Fibroblast of lung (primary cell): ENCODE data around the gene AKAP6. TPM values are rescaled to one million over a fixed set of nuclear protein-coding genes. Genes with fewer than 3 reads are reported as not detected.
A peak's percentile ranks its signal among the peaks of the same experiment; 100 is the strongest.

Experiments used
- DNase-seq, 2 donors: peaks; one replicate each; pipeline versions ENCODE4 v3.0.0 to v3.0.0-alpha.2; 2010; ENCODE audit warnings: low read depth in 2 of 2
- H2AFZ ChIP-seq: 2 replicates; pipeline ENCODE4 v1.5.1; 2012; ENCODE audit warnings: low read length, control low read depth, inconsistent platforms
- H3K27ac ChIP-seq: 2 replicates; pipeline ENCODE4 v1.5.1; 2011; ENCODE audit warnings: low read length, control low read depth; ENCODE audit not compliant: insufficient read depth
- H3K27me3 ChIP-seq: 2 replicates; pipeline ENCODE4 v1.5.1; 2011; ENCODE audit warnings: mild to moderate bottlenecking, low read length; ENCODE audit not compliant: control insufficient read depth, insufficient read depth
- H3K36me3 ChIP-seq: 2 replicates; pipeline ENCODE4 v1.5.1; 2011; ENCODE audit warnings: low read length; ENCODE audit not compliant: control insufficient read depth, insufficient read depth
- H3K4me1 ChIP-seq: 2 replicates; pipeline ENCODE4 v1.5.1; 2011; ENCODE audit warnings: low read length; ENCODE audit not compliant: control insufficient read depth, insufficient read depth; ENCODE audit errors: extremely low read depth
- H3K4me2 ChIP-seq: 2 replicates; pipeline ENCODE4 v1.5.1; 2011; ENCODE audit warnings: low read length, control low read depth; ENCODE audit not compliant: insufficient read depth; ENCODE audit errors: extremely low read depth
- H3K4me3 ChIP-seq, 4 experiments: fragments of 200-600 bp in 1 of 4; sonication (generic) in 1 of 4; replicated peaks in 1 of 4; 2 replicates each; pipeline ENCODE4 v1.5.1; 2011 to 2016; ENCODE audit warnings: low read length in 4 of 4, low read depth in 3 of 4, mild to moderate bottlenecking in 3 of 4, control low read depth in 2 of 4, inconsistent platforms in 1 of 4, mixed read lengths in 1 of 4; ENCODE audit not compliant: insufficient read depth in 1 of 4; ENCODE audit errors: control extremely low read depth in 1 of 4
- H3K79me2 ChIP-seq: 2 replicates; pipeline ENCODE4 v1.5.1; 2012; ENCODE audit warnings: mild to moderate bottlenecking, low read length, inconsistent platforms; ENCODE audit not compliant: control insufficient read depth, insufficient read depth
- H3K9ac ChIP-seq: 2 replicates; pipeline ENCODE4 v1.5.1; 2011; ENCODE audit warnings: mild to moderate bottlenecking, low read length, control low read depth; ENCODE audit not compliant: insufficient read depth
- H3K9me3 ChIP-seq: 2 replicates; pipeline ENCODE4 v1.5.1; 2012; ENCODE audit warnings: low read depth, low read length; ENCODE audit not compliant: control insufficient read depth, insufficient read depth
- H4K20me1 ChIP-seq: 2 replicates; pipeline ENCODE4 v1.5.1; 2011; ENCODE audit warnings: low read length; ENCODE audit not compliant: control insufficient read depth, insufficient read depth; ENCODE audit errors: extremely low read depth
- CTCF ChIP-seq, 2 donors: IDR thresholded peaks in 1 of 2; conservative IDR thresholded peaks in 1 of 2; 1 replicate in 1 of 2; 2 replicates in 1 of 2; pipeline ENCODE4 v1.5.1; 2011 to 2012; ENCODE audit warnings: low read length in 2 of 2, control low read depth in 1 of 2, inconsistent platforms in 1 of 2, low read depth in 1 of 2, mild to moderate bottlenecking in 1 of 2
- EZH2 ChIP-seq: IDR thresholded peaks from 2 replicates; pipeline ENCODE4 v1.5.1; 2012; ENCODE audit warnings: low read length, control low read depth, mild to moderate bottlenecking; ENCODE audit errors: missing control alignments
- polyA plus RNA-seq, 2 donors: library from polyadenylated mRNA; depleted of rRNA in 1 of 2; stranded (reverse) in 1 of 2; unstranded in 1 of 2; fragments of >200 nt; gene quantifications; 2 replicates each; pipeline ENCODE4 v1.2.1, GENCODE V29; 2011 to 2012; ENCODE audit warnings: missing spikeins in 1 of 2
- total RNA-seq: library from RNA; depleted of rRNA; stranded (reverse); fragments of >200 nt; gene quantifications from 2 replicates; pipeline ENCODE4 v1.2.1, GENCODE V29; 2014

The AKAP6 gene
- total and polyA plus RNA-seq, 2 donors (not counting 1 experiment from before 2014, with no cell fraction given): 3.3 to 10.9 TPM

GRCh38 chr14:32366256-32366879, 37.3 kb downstream of the AKAP6 start:
- no peaks in the 10 kb centered on the region for H3K27me3 ChIP-seq
- H3K4me3 ChIP-seq: no peak overlapping the region
- no peak overlapping the region for H3K9ac ChIP-seq
- peak; percentile 31 to 67 for DNase-seq
- no peaks in the 10 kb centered on the region for H3K79me2 ChIP-seq
- peaks cover 3% of the 10 kb centered on the region for H3K4me1 ChIP-seq
- H2AFZ ChIP-seq: no peak overlapping the region
- H3K4me2 ChIP-seq: no peak overlapping the region
- no peak overlapping the region for H3K27ac ChIP-seq
- H3K36me3 ChIP-seq: no peaks in the 10 kb centered on the region
- TF ChIP-seq EZH2 (no peak), CTCF (conservative IDR thresholded peaks at IDR 0.05 in 1 of 2, IDR thresholded peaks at IDR 0.05 in 1 of 2; ENCODE audit: low read depth in 1 of 2, low read length in 2 of 2) (peak; percentile 6 to 10)
- H4K20me1 ChIP-seq: no peaks in the 10 kb centered on the region
- H3K9me3 ChIP-seq: no peaks in the 10 kb centered on the region

GRCh38 chr14:32366986-32367385, 37.9 kb downstream of the AKAP6 start:
- no peaks in the 10 kb centered on the region for H3K79me2 ChIP-seq
- H3K36me3 ChIP-seq: no peaks in the 10 kb centered on the region
- no peak overlapping the region for H2AFZ ChIP-seq
- DNase-seq: peak in 1 of 2 donors; percentile 58
- H3K4me2 ChIP-seq: no peak overlapping the region
- TF ChIP-seq CTCF (conservative IDR thresholded peaks at IDR 0.05 in 1 of 2, IDR thresholded peaks at IDR 0.05 in 1 of 2; ENCODE audit: low read depth in 1 of 2, low read length in 2 of 2) (no peak), EZH2 (no peak)
- no peaks in the 10 kb centered on the region for H4K20me1 ChIP-seq
- no peak overlapping the region for H3K27ac ChIP-seq
- no peak overlapping the region for H3K4me3 ChIP-seq
- H3K27me3 ChIP-seq: no peaks in the 10 kb centered on the region
- H3K9ac ChIP-seq: no peak overlapping the region
- no peaks in the 10 kb centered on the region for H3K9me3 ChIP-seq
- peaks cover 7% of the 10 kb centered on the region for H3K4me1 ChIP-seq

- Histone ChIP-seq H3K9me3 (no peaks in the 10 kb centered on the region), H3K4me1 (peaks cover 7% of the 10 kb centered on the region), H3K4me3 (no peak overlapping the region), H3K4me2 (no peak overlapping the region), H3K79me2 (no peaks in the 10 kb centered on the region), H4K20me1 (no peaks in the 10 kb centered on the region), H3K36me3 (no peaks in the 10 kb centered on the region), H3K9ac (no peak overlapping the region), H3K27ac (no peak overlapping the region), H2AFZ (no peak overlapping the region), H3K27me3 (no peaks in the 10 kb centered on the region)
- DNase-seq: peak in 1 of 2 donors; percentile 42
- TF ChIP-seq CTCF (conservative IDR thresholded peaks at IDR 0.05 in 1 of 2, IDR thresholded peaks at IDR 0.05 in 1 of 2; ENCODE audit: low read depth in 1 of 2, low read length in 2 of 2) (no peak), EZH2 (no peak)
Observed at GRCh38 chr14:32367516-32367915, 38.4 kb downstream of the AKAP6 start.
